Midbrain (tissue), 1 donor: ENCODE measurements around the gene SMC1A.

Experiments used
- DNase-seq: peaks from one replicate; lab custom pipeline; 2025; lab: John Stamatoyannopoulos, UW

SMC1A gene

DNA sequence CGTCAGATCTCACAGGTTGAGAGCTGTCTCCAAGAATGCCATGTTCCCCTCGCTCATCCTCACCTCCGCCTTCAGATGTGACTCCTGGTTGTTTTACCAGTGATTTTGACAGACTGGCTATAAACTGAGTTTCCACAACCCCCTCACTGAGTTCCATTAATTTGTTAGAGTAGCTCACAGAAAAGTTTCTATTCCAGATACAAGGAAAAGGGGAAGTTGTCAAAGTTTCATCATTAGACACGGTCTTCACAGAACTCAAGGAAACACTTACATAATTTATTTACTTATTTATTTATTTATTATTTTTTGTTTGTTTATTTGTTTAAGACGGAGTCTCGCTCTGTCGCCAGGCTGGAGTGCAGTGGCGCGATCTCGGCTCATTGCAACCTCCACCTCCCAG, 85.4 kb downstream of the SMC1A start:
- DNase-seq = no peak

DNA sequence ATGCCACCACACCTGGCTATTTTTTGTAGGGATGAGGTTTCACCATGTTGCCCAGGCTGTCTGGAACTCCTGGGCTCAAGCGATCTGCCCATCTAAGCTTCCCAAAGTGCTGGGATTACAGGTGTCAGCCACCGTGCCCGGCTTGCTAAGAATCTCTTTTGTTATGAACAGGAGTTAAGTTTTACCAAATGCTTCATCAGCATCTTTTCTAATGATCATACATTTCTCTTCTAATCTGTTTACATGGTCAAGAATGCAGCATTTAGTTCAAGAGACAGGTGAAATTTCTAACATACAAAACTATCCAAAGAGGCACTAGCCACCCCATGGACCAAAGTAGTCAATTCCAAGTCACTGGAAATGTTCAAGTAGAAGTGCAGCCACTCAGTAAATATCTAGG, 88.6 kb downstream of the SMC1A start:
- DNase-seq = no peak

DNA sequence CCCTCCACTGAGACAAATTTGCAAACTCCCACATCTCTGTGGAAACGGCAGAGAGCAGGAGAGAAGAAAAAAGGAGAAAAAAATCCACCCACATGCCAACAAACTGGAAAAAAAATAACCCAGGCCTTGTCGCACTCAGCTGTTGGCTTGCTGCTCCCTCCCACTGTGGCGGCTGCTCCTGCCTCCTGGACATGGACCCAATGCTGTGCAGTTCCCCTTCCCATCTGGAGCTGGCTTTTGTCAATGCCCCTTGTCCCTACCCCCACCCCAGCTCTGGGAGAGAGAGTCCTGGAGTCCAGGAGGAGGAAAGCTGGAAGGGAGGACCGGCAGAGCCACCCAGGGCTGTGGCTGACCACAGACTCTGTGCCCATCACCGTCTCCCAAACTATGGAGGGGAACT, 90.2 kb downstream of the SMC1A start:
- DNase-seq = no peak

- no peak for DNase-seq
Measured at GRCh38 chrX:53330331-53330730, 92.1 kb downstream of the SMC1A start.

GRCh38 chrX:53324803-53325202, 97.7 kb downstream of the SMC1A start:
- DNase-seq = no peak
